ENCODE results near the gene KCNIP2.

Gene KCNIP2

GRCh38 chr10:101782811-101783735 is 60.5 kb downstream of the KCNIP2 start, which contains the start of gene NPM3:
Gene NPM3, minus strand, starts transcription at chr10:101783446. Its CDS starts 56 bp downstream, at chr10:101783390.
- peak; percentile 67 to 77 for DNase-seq (ENCODE audit: low read depth in 2 of 2)

- no peak for DNase-seq (ENCODE audit: low read depth in 2 of 2)
These were observed 61.4 kb downstream of the KCNIP2 start for GRCh38 chr10:101781984-101782810.

- DNase-seq (ENCODE audit: low read depth in 2 of 2) = no peak
These were observed 62.0 kb downstream of the KCNIP2 start for GRCh38 chr10:101781655-101781983.

- DNase-seq (ENCODE audit: low read depth in 2 of 2) = peak; percentile 29 to 35
These were observed 62.6 kb downstream of the KCNIP2 start for GRCh38 chr10:101780818-101781654.

GRCh38 chr10:101780187-101780817 is 63.3 kb downstream of the KCNIP2 start:
- no peak for DNase-seq (ENCODE audit: low read depth in 2 of 2)

GRCh38 chr10:101779544-101780186 is 63.9 kb downstream of the KCNIP2 start:
- peak; percentile 58 to 66 for DNase-seq (ENCODE audit: low read depth in 2 of 2)

- DNase-seq (ENCODE audit: low read depth in 2 of 2) = no peak
These were observed 64.6 kb downstream of the KCNIP2 start for GRCh38 chr10:101778781-101779543.

DNA sequence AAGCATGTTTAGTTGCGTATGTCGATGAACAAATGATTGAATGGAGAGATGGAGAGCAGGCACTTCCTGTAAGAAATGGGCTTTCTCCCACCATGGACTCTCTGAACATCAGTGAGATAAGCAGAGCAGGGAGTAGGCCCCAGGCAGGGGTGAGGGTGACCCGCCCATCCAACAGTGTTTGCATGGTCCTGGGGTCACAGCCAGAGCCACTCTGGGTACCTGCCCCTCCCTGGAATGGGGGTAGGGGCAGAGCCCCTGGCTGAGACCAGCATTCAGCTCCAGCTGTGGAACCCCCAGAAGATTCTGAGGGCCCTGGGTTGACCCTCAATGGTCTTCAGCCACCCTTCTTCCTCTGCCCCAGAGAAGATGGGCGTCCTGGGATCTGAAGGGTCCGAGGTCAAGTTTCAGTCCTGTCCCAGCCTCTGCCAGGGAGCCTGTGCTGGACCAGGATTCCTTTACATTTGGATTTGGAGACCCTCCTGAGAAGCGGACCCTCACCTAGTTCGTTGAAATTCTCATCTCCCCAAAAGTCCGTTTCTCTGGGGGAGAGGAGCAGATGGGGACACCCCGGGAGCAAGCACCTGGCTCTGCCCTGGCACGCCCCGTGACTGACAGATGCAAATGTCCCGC is 65.3 kb downstream of the KCNIP2 start:
- DNase-seq (ENCODE audit: low read depth in 2 of 2) = no peak

DNA sequence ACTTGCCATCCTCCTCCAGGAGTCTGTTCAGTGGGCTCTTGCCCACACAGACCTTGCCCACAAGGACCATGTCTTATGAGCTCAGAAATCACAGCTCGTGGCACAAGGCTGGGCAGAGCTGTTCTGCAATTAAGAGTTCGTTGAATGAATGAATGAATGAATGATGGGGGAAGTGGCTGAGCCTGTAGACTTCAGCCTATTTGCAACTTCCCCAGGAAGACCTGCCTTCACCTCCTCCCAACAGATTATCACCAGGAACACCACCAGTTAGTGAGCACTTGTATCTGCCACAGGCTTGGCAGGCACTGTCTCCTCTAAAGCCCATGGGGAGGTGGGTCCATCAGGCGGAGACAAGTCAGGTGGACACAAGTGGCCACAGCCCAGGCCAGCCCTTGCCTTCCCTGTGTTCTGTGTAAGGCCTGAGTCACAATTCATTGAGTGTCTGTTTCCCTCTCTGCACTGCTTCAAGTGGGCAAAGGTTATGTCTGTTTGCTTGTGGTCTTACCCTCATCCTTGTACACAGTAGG is 65.9 kb downstream of the KCNIP2 start:
- no peak for DNase-seq (ENCODE audit: low read depth in 2 of 2)

GRCh38 chr10:101776161-101776817 is 67.3 kb downstream of the KCNIP2 start:
- DNase-seq (ENCODE audit: low read depth in 2 of 2) = no peak

Data from activated CD8-positive, alpha-beta memory T cell treated with anti-CD3 and anti-CD28 coated beads for 4 hours (primary cell).